ENCODE data around the gene CD14. TPM values are rescaled to one million over a fixed set of nuclear protein-coding genes. Genes with fewer than 3 reads are reported as not detected.
A peak's percentile ranks its signal among the peaks of the same experiment; 100 is the strongest.
"Not testable (repeated sequence)": the region's sequence is repeated elsewhere in the genome, so short reads cannot be mapped to it uniquely, and the experiment has no call there.

Gene CD14
- total RNA-seq, 2 experiments from 2014 or later, result 0.42 to 0.58 TPM

DNA sequence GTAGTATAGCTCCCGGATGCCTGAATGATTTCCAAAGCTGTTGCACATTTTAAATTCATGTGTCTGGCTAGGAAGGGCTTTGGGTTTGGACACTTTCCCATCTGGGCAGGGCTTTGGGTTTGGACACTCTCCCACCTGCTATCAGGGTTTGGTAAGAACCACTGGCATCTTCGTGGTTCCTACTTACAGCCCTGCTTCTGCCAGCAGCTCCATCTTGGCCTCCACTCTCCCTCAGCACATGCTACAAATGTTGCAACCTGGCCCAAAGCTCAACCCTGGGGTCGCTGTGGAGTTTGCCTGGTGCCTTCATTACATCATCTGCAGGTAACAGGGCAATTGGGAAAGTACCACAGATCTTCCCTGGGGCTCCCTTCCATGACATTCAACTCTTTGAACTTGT is 9.7 kb upstream of the CD14 start:
- no peak overlapping the region for H3K4me3 Mint-ChIP-seq
- peaks cover 3% of the 10 kb centered on the region for H3K27me3 Mint-ChIP-seq
- DNase-seq, result no peak
- H3K4me1 Mint-ChIP-seq, result peaks cover 50% of the 10 kb centered on the region
- H3K9me3 Mint-ChIP-seq, result no peaks in the 10 kb centered on the region
- peaks cover 22% of the 10 kb centered on the region for H3K36me3 Mint-ChIP-seq
- no peak overlapping the region for H3K27ac Mint-ChIP-seq

DNA sequence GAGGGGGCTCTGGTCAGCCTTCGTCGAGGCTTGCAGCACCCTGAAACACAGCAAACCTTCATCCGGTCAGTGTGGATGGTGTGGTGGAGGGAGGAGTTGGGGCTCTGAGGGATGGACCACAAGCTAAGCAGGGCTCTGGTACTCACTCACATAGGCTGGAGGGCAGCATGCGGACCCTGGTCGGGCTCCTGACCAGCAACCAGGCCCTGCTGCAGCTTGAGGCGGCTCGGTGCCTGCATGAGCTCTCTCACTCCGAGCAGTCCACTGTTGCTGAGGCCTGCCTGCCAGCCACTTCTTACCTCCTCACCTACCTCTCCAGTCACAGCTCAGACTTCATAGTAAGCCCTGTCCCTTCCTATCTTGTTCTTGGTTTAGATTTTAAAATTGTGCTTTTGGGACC is 8.7 kb upstream of the CD14 start:
- Mint-ChIP-seq H3K4me1 (peaks cover 50% of the 10 kb centered on the region), H3K27ac (no peak overlapping the region), H3K36me3 (peaks cover 17% of the 10 kb centered on the region), H3K27me3 (no peaks in the 10 kb centered on the region), H3K9me3 (no peaks in the 10 kb centered on the region), H3K4me3 (peak overlapping the region; percentile 34)
- DNase-seq, result no peak

DNA sequence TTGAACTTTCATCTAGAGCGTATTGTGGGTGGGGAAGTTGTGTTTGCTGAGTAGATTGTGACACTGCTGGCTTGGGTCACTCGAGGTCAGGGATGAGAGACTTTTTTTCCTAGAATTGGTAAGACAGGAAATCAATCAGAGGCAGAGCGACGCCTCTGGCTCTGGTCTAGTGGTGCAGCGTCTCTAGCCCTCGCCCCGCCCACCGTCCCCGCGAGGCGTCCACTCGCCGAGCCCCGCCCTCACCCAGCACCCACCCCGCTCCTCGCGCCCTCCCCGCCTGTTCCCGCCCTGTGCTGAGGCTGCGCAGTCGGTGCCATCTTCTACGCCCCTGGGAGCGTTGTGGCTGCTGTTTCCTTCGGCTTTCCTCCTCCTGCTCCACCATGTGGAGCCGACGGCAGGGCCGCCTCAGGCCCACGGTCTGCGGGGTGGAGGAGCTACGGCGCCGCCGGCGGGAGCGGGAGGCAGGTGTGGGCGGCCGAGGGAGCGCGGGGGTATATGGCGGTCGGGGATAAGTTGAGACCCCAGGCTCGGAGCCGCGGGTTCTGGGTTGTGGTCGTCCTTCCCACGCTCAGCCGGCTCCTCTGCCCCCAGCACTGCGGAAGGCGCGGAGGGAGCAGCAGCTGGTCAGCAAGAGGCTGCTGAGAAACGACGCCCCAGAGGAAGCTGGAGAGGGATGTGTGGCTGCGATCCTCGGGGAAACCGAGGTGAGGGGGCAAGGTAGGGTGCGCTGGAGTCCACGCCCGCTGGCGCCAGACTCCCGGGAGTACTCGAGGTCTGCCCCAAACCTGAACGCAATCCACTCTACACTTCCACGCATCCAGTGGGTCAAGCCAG is 6.4 kb upstream of the CD14 start, which contains the start of gene TMCO6:
Gene TMCO6 (plus strand): TSS at position 304 of the 834 bp plus-strand sequence. CDS start 77 bp downstream, at position 381.
- DNase-seq, result peak; percentile 97
- H3K27ac Mint-ChIP-seq, result peak within 1 kb of the TSS; percentile 86

GRCh38 chr5:140638898-140639147 is 5.8 kb upstream of the CD14 start:
- H3K27me3 Mint-ChIP-seq, H3K9me3 Mint-ChIP-seq, DNase-seq: not testable (repeated sequence)
- peak overlapping the region; percentile 86 for H3K27ac Mint-ChIP-seq
- H3K36me3 Mint-ChIP-seq, result peaks cover 12% of the 10 kb centered on the region
- H3K4me3 Mint-ChIP-seq, result peak overlapping the region; percentile 88
- peaks cover 43% of the 10 kb centered on the region for H3K4me1 Mint-ChIP-seq

More for the DNA sequence above, 6.4 kb upstream of the CD14 start, which contains the start of gene TMCO6:
- H3K9me3 Mint-ChIP-seq, result no peaks in the 10 kb centered on the region
- H3K4me1 Mint-ChIP-seq, result peaks cover 43% of the 10 kb centered on the region
- H3K27me3 Mint-ChIP-seq, result no peaks in the 10 kb centered on the region
- peaks cover 12% of the 10 kb centered on the region for H3K36me3 Mint-ChIP-seq
- peak within 1 kb of the TSS; percentile 88 for H3K4me3 Mint-ChIP-seq

- H3K36me3 Mint-ChIP-seq, result peaks cover 12% of the 10 kb centered on the region
- H3K4me1 Mint-ChIP-seq, result peaks cover 52% of the 10 kb centered on the region
- H3K27me3 Mint-ChIP-seq, result peaks cover 9% of the 10 kb centered on the region
- no peaks in the 10 kb centered on the region for H3K9me3 Mint-ChIP-seq
- H3K27ac Mint-ChIP-seq, result no peak overlapping the region
- DNase-seq, result no peak
- no peak overlapping the region for H3K4me3 Mint-ChIP-seq
Measured at GRCh38 chr5:140637371-140638100, 4.6 kb upstream of the CD14 start.

DNA sequence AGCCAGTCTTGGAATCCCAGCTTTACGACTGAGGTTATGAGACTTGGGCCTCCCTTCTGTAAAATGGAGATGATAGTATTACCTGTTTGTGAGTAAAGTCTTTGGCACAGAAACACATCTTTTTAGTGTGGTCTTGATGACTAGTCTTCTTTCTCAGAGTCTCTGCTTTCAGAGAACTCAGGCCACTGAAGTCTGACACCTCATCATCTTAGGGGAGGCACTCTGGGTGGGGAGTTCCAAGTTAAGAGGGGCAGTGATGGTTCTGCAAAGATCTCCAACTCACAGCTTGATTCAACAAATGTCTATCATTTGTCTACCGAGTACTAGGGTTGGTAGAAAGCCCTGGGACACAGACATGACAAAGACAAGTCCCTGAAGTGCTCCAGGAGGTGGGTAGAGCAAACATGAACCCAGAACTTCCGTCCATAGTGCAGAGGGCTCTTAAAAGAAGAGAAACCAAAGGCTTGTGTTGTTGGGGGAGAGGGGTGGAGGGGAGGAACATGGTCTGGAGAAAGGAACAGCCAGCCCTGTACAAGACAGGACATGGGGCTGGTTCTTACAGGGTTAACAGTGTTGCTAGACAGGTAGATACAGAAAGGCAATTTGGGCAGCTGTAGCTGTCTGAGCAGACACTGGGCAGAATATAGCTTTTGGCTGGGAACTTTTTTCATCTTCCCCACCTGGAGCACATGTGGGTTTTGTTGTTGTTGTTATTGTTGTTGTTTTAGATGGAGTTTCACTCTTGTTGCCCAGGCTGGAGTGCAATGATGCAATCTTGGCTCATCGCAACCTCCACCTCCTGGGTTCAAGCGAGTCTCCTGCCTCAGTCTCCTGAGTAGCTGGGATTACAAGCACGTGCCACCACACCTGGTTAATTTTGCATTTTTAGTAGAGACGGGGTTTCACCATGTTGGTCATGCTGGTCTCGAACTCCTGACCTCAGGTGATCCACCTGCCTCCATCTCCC is 2.6 kb upstream of the CD14 start:
- H3K36me3 Mint-ChIP-seq, result peaks cover 8% of the 10 kb centered on the region
- no peak overlapping the region for H3K4me3 Mint-ChIP-seq
- peak overlapping the region; percentile 38 for H3K27ac Mint-ChIP-seq
- H3K27me3 Mint-ChIP-seq, result peaks cover 23% of the 10 kb centered on the region
- H3K4me1 Mint-ChIP-seq, result peaks cover 44% of the 10 kb centered on the region
- DNase-seq, result no peak
- H3K9me3 Mint-ChIP-seq, result no peaks in the 10 kb centered on the region

- Mint-ChIP-seq H3K9me3 (no peaks in the 10 kb centered on the region), H3K36me3 (no peaks in the 10 kb centered on the region), H3K27me3 (peaks cover 23% of the 10 kb centered on the region), H3K27ac (no peak overlapping the region), H3K4me1 (peaks cover 40% of the 10 kb centered on the region), H3K4me3 (no peak overlapping the region)
- no peak for DNase-seq
Measured at GRCh38 chr5:140634103-140634502, 1.1 kb upstream of the CD14 start.

GRCh38 chr5:140633501-140633900 is 526 bp upstream of the CD14 start:
- H3K4me3 Mint-ChIP-seq, result peak overlapping the region; percentile 82
- no peaks in the 10 kb centered on the region for H3K36me3 Mint-ChIP-seq
- DNase-seq, result no peak
- peaks cover 23% of the 10 kb centered on the region for H3K27me3 Mint-ChIP-seq
- no peaks in the 10 kb centered on the region for H3K9me3 Mint-ChIP-seq
- no peak overlapping the region for H3K27ac Mint-ChIP-seq
- peaks cover 34% of the 10 kb centered on the region for H3K4me1 Mint-ChIP-seq

GRCh38 chr5:140632366-140633020 is 482 bp downstream of the CD14 start:
- Mint-ChIP-seq H3K27ac (peak overlapping the region; percentile 69), H3K27me3 (peaks cover 23% of the 10 kb centered on the region), H3K9me3 (peaks cover 3% of the 10 kb centered on the region), H3K4me1 (peaks cover 31% of the 10 kb centered on the region), H3K4me3 (peak overlapping the region; percentile 82), H3K36me3 (no peaks in the 10 kb centered on the region)
- peak; percentile 54 for DNase-seq

GRCh38 chr5:140631831-140632365 is 1.1 kb downstream of the CD14 start:
- H3K4me1 Mint-ChIP-seq, result peaks cover 31% of the 10 kb centered on the region
- peaks cover 23% of the 10 kb centered on the region for H3K27me3 Mint-ChIP-seq
- peak; percentile 40 for DNase-seq
- H3K9me3 Mint-ChIP-seq, result peaks cover 3% of the 10 kb centered on the region
- H3K27ac Mint-ChIP-seq, result peak overlapping the region; percentile 69
- H3K36me3 Mint-ChIP-seq, result no peaks in the 10 kb centered on the region
- peak overlapping the region; percentile 82 for H3K4me3 Mint-ChIP-seq

DNA sequence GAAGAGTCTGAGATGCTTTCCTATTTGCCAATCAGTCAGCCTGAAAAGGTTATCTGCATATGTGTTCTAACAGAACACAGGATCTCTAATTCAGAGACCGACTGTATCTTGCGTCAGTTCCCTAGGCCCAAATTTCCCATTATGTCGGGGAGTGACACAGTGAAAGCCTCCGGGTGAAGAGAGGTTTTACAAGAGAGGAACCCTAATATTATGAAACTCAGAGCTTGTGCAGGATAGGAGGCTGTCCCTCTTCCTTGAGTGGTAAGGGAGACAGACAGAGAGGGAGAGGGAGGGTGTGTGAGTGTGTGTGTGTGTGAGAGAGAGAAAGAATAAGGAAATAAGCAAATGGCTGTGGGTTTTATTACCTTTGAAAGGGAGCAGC is 1.9 kb downstream of the CD14 start:
- peaks cover 3% of the 10 kb centered on the region for H3K9me3 Mint-ChIP-seq
- DNase-seq, result no peak
- H3K4me1 Mint-ChIP-seq, result peaks cover 31% of the 10 kb centered on the region
- H3K27me3 Mint-ChIP-seq, result peaks cover 23% of the 10 kb centered on the region
- no peak overlapping the region for H3K4me3 Mint-ChIP-seq
- H3K36me3 Mint-ChIP-seq, result no peaks in the 10 kb centered on the region
- H3K27ac Mint-ChIP-seq, result no peak overlapping the region

DNA sequence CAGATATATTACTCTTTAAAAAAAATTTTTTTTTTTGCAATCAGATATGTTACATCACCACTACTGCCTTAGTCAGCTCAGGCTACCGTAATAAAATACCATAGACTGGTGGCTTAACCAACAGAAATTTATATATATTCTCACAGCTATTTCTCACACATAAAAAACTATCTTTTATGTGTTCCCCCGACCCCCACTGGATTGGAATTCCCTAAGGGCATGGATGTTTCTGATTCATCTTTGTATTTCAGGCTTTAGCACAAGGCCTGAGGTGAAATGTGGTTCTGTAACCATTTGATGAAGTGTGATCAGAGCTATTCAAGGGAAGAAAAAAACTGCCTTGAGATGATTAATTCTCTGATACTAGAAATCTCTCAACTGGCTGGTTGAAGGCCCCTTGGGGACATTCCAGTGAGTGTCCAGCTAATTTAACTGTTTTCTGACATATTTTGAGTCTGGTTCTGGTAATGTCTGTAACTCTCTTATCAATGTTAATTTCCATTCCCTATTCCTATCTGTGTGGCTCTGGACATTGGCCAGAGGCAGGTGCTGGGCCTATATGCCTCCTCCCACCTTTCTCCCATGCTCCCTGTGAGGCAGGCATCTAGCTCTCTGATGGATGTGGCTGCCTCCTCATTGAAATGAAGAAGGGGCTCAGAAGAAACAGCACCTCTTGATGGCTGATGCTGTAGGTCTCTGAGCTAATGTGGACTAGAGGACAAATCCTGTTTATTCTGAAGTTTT is 2.5 kb downstream of the CD14 start:
- no peak for DNase-seq
- Mint-ChIP-seq H3K4me1 (peaks cover 28% of the 10 kb centered on the region), H3K27ac (no peak overlapping the region), H3K9me3 (peaks cover 3% of the 10 kb centered on the region), H3K36me3 (no peaks in the 10 kb centered on the region), H3K4me3 (no peak overlapping the region), H3K27me3 (peaks cover 23% of the 10 kb centered on the region)

DNA sequence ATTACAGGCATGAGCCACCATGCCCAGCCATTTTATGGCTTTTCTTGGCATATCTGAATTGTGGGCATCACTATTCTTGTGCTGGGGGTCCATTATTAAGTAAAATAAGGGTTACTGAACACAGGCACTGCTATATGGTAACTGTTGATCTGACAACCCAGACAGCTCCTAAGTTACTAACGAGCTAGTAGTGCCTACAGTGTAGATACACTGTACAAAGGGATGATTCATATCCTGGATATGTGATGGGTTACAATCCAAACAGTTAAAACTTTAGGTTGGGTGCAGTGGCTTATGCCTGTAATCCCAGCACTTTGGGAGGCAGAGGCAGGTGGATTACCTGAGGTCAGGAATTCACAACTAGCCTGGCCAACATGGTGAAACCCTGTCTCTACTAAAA is 4.3 kb downstream of the CD14 start:
- Mint-ChIP-seq H3K4me3 (no peak overlapping the region), H3K27ac (no peak overlapping the region), H3K27me3 (peaks cover 23% of the 10 kb centered on the region), H3K4me1 (peaks cover 18% of the 10 kb centered on the region), H3K36me3 (no peaks in the 10 kb centered on the region), H3K9me3 (peaks cover 3% of the 10 kb centered on the region)
- DNase-seq, result no peak

GRCh38 chr5:140627972-140628371 is 5.0 kb downstream of the CD14 start:
- peaks cover 17% of the 10 kb centered on the region for H3K27me3 Mint-ChIP-seq
- H3K4me1 Mint-ChIP-seq, result peaks cover 13% of the 10 kb centered on the region
- peaks cover 3% of the 10 kb centered on the region for H3K9me3 Mint-ChIP-seq
- H3K27ac Mint-ChIP-seq, result no peak overlapping the region
- H3K4me3 Mint-ChIP-seq, result no peak overlapping the region
- no peaks in the 10 kb centered on the region for H3K36me3 Mint-ChIP-seq
- DNase-seq, result no peak
